ENCODE data around the gene SIDT2.
A peak's percentile ranks its signal among the peaks of the same experiment; 100 is the strongest.

Gene SIDT2

GRCh38 chr11:117175781-117176180 lies 2.8 kb upstream of the SIDT2 start:
- TF ChIP-seq EZH2phosphoT487 (IDR thresholded peaks at IDR 0.05; ENCODE audit: low read length) (no peak), EZH2 (optimal IDR thresholded peaks at IDR 0.05; ENCODE audit: low read depth, low read length) (no peak)
- TF ChIP-seq, protein P1, sequence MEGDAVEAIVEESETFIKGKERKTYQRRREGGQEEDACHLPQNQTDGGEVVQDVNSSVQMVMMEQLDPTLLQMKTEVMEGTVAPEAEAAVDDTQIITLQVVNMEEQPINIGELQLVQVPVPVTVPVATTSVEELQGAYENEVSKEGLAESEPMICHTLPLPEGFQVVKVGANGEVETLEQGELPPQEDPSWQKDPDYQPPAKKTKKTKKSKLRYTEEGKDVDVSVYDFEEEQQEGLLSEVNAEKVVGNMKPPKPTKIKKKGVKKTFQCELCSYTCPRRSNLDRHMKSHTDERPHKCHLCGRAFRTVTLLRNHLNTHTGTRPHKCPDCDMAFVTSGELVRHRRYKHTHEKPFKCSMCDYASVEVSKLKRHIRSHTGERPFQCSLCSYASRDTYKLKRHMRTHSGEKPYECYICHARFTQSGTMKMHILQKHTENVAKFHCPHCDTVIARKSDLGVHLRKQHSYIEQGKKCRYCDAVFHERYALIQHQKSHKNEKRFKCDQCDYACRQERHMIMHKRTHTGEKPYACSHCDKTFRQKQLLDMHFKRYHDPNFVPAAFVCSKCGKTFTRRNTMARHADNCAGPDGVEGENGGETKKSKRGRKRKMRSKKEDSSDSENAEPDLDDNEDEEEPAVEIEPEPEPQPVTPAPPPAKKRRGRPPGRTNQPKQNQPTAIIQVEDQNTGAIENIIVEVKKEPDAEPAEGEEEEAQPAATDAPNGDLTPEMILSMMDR (IDR thresholded peaks at IDR 0.05; ENCODE audit: low read length), result no peak
- Histone ChIP-seq H3K9me2 (replicated peaks; ENCODE audit: insufficient read depth, low read length) (no peaks in the 10 kb centered on the region), H3K27ac (ENCODE audit: low read length) (no peak overlapping the region)

GRCh38 chr11:117176186-117176585 lies 2.4 kb upstream of the SIDT2 start:
- no peak overlapping the region for H3K9ac ChIP-seq (ENCODE audit: low read length)
- no peaks in the 10 kb centered on the region for H3K36me3 ChIP-seq (replicated peaks; ENCODE audit: insufficient read depth, low read length)
- H3K4me1 ChIP-seq (ENCODE audit: low read length), result peaks cover 15% of the 10 kb centered on the region
- H3K9me3 ChIP-seq (replicated peaks; ENCODE audit: insufficient read depth, low read length), result no peaks in the 10 kb centered on the region
- H3K4me2 ChIP-seq (ENCODE audit: low read depth, low read length), result no peak overlapping the region
- H4K20me1 ChIP-seq (ENCODE audit: insufficient read depth, low read length), result no peaks in the 10 kb centered on the region
- H2AFZ ChIP-seq (ENCODE audit: low read length), result no peak overlapping the region
- no peak overlapping the region for H3K4me3 ChIP-seq (ENCODE audit: low read length)
- H3K79me2 ChIP-seq (ENCODE audit: low read length), result no peaks in the 10 kb centered on the region
- H3K27ac ChIP-seq (ENCODE audit: low read length), result no peak overlapping the region
- no peak for DNase-seq
- no peaks in the 10 kb centered on the region for H3K27me3 ChIP-seq (replicated peaks; ENCODE audit: insufficient read depth, low read length)
- TF ChIP-seq EZH2 (optimal IDR thresholded peaks at IDR 0.05; ENCODE audit: low read depth, low read length), result no peak
- no peak for TF ChIP-seq EZH2phosphoT487 (IDR thresholded peaks at IDR 0.05; ENCODE audit: low read length)
- TF ChIP-seq, protein P1 (IDR thresholded peaks at IDR 0.05; ENCODE audit: low read length), result no peak
- H3F3A ChIP-seq (ENCODE audit: insufficient read depth, low read length), result peaks cover 7% of the 10 kb centered on the region; the same call in 1 of the 2 replicates
- H3K9me2 ChIP-seq (replicated peaks; ENCODE audit: insufficient read depth, low read length), result no peaks in the 10 kb centered on the region

More at GRCh38 chr11:117175781-117176180, 2.8 kb upstream of the SIDT2 start:
- DNase-seq, result no peak
- H3F3A ChIP-seq (ENCODE audit: insufficient read depth, low read length), result peaks cover 7% of the 10 kb centered on the region; the same call in 1 of the 2 replicates
- no peaks in the 10 kb centered on the region for H3K36me3 ChIP-seq (replicated peaks; ENCODE audit: insufficient read depth, low read length)
- no peaks in the 10 kb centered on the region for H3K79me2 ChIP-seq (ENCODE audit: low read length)
- H3K4me1 ChIP-seq (ENCODE audit: low read length), result peaks cover 10% of the 10 kb centered on the region
- H3K4me3 ChIP-seq (ENCODE audit: low read length), result no peak overlapping the region
- H3K9me3 ChIP-seq (replicated peaks; ENCODE audit: insufficient read depth, low read length), result no peaks in the 10 kb centered on the region
- no peaks in the 10 kb centered on the region for H3K27me3 ChIP-seq (replicated peaks; ENCODE audit: insufficient read depth, low read length)
- H3K9ac ChIP-seq (ENCODE audit: low read length), result no peak overlapping the region
- H4K20me1 ChIP-seq (ENCODE audit: insufficient read depth, low read length), result no peaks in the 10 kb centered on the region
- no peak overlapping the region for H2AFZ ChIP-seq (ENCODE audit: low read length)
- no peak overlapping the region for H3K4me2 ChIP-seq (ENCODE audit: low read depth, low read length)

DNA sequence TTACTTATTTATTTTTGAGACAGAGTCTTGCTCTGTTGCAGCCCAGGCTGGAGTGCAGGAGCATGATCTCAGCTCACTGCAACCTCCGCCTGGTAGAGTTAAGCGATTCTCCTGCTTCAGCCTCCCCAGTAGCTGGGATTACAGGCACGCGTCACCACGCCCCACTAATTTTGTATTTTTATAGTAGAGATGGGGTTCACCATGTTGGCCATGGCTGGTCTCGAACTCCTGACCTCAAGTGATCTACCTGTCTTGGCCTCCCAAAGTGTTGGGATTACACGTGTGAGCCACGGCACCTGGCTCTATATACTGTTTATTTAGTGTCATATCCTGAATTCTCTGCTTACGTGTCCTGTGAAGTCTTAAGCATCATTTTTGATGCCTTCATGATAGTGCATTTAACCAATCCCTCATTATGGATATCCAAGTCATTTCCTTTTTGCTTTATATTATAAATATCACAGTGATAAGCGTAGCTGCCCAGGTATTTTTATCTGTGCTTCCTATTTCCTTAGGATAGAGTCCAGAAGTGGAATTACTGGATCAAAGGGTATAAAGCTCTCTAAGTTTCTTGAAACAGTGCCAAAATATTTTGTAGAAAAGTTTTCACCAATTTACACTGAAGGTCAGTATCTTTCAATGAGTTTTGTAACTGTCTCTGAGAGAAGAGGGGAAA lies 871 bp upstream of the SIDT2 start:
- no peak for DNase-seq
- peak overlapping the region; percentile 77; the same call in 1 of the 2 replicates for H3K9ac ChIP-seq (ENCODE audit: low read length)
- H3F3A ChIP-seq (ENCODE audit: insufficient read depth, low read length), result 0 out of 2 replicates have a peak, but pooled peaks cover 7% of the 10 kb centered on the region
- H3K4me1 ChIP-seq (ENCODE audit: low read length), result peaks cover 15% of the 10 kb centered on the region
- no peaks in the 10 kb centered on the region for H3K79me2 ChIP-seq (ENCODE audit: low read length)
- no peaks in the 10 kb centered on the region for H3K27me3 ChIP-seq (replicated peaks; ENCODE audit: insufficient read depth, low read length)
- peak overlapping the region; percentile 83 for H2AFZ ChIP-seq (ENCODE audit: low read length)
- TF ChIP-seq EZH2 (optimal IDR thresholded peaks at IDR 0.05; ENCODE audit: low read depth, low read length) (no peak), EZH2phosphoT487 (IDR thresholded peaks at IDR 0.05; ENCODE audit: low read length) (no peak)
- TF ChIP-seq, protein P1 (IDR thresholded peaks at IDR 0.05; ENCODE audit: low read length), result no peak
- no peaks in the 10 kb centered on the region for H3K36me3 ChIP-seq (replicated peaks; ENCODE audit: insufficient read depth, low read length)
- no peaks in the 10 kb centered on the region for H3K9me3 ChIP-seq (replicated peaks; ENCODE audit: insufficient read depth, low read length)
- no peaks in the 10 kb centered on the region for H3K9me2 ChIP-seq (replicated peaks; ENCODE audit: insufficient read depth, low read length)
- H3K27ac ChIP-seq (ENCODE audit: low read length), result peak overlapping the region; percentile 18; the same call in 1 of the 2 replicates
- peak overlapping the region; percentile 94 for H3K4me3 ChIP-seq (ENCODE audit: low read length)
- H4K20me1 ChIP-seq (ENCODE audit: insufficient read depth, low read length), result no peaks in the 10 kb centered on the region
- H3K4me2 ChIP-seq (ENCODE audit: low read depth, low read length), result peak overlapping the region; percentile 89

Data from MM.1S (cell line).